Mammary epithelial cell (primary cell): ENCODE data around the gene ZWILCH.

Source experiments
- CTCF ChIP-seq, 2 donors: IDR thresholded peaks in 1 of 2; conservative IDR thresholded peaks in 1 of 2; 2 replicates each; pipeline ENCODE4 v1.5.1; 2011 to 2012; ENCODE audit warnings: inconsistent platforms in 2 of 2, low read length in 2 of 2, mild to moderate bottlenecking in 2 of 2, control low read depth in 1 of 2, low read depth in 1 of 2; ENCODE audit not compliant: insufficient read depth in 1 of 2; ENCODE audit errors: extremely low read depth in 1 of 2
- EZH2 ChIP-seq: IDR thresholded peaks from 2 replicates; pipeline ENCODE4 v1.6.1; 2012; ENCODE audit warnings: low read length, inconsistent platforms, borderline replicate concordance

- TF ChIP-seq CTCF (conservative IDR thresholded peaks at IDR 0.05 in 1 of 2, IDR thresholded peaks at IDR 0.05 in 1 of 2; ENCODE audit: extremely low read depth in 1 of 2, insufficient read depth in 1 of 2, low read depth in 1 of 2, low read length in 2 of 2) (no peak), EZH2 (no peak)
These were observed 85.3 kb downstream of the ZWILCH start for GRCh38 chr15:66590435-66590834.
